OCI-LY7 (cell line): Measurements from ENCODE around the gene MAGOH. TPM values are rescaled to one million over a fixed set of nuclear protein-coding genes. Genes with fewer than 3 reads are reported as not detected.

Source experiments
- total RNA-seq, 2 experiments: library from RNA; depleted of rRNA in 1 of 2; stranded (reverse); fragments of >200 nt in 1 of 2; shearing (Covaris generic) in 1 of 2; gene quantifications; 2 replicates each; pipeline ENCODE4 v1.2.3, GENCODE V29; 2014 to 2022

The MAGOH gene
- total RNA-seq, 2 experiments from 2014 or later, result 87.3 to 98.3 TPM

Other genes starting within 250 kb of the MAGOH start
- not detected in 2 replicates for gene PODN, start 176.3 kb downstream of the MAGOH start, total RNA-seq (2014; rRNA removed; shearing (Covaris generic))
- not detected in 2 replicates for gene PODN, start 176.3 kb downstream of the MAGOH start, total RNA-seq (2022)
- gene SLC1A7, start 95.9 kb downstream of the MAGOH start, total RNA-seq (2014; rRNA removed; shearing (Covaris generic)), result not detected in 2 replicates
- gene SLC1A7, start 95.9 kb downstream of the MAGOH start, total RNA-seq (2022), result not detected in 2 replicates
- gene CPT2, start 41.7 kb downstream of the MAGOH start, total RNA-seq (2014; rRNA removed; shearing (Covaris generic)), result 14.3 and 19.9 TPM in 2 replicates
- gene CPT2, start 41.7 kb downstream of the MAGOH start, total RNA-seq (2022), result 24.7 and 26.6 TPM in 2 replicates
- 51.4 and 67.3 TPM in 2 replicates for gene CZIB, start 17.9 kb downstream of the MAGOH start, total RNA-seq (2014; rRNA removed; shearing (Covaris generic))
- gene CZIB, start 17.9 kb downstream of the MAGOH start, total RNA-seq (2022), result 44.6 and 46.7 TPM in 2 replicates
- 57.5 and 65.6 TPM in 2 replicates for gene LRP8, start 89.6 kb upstream of the MAGOH start, total RNA-seq (2014; rRNA removed; shearing (Covaris generic))
- 67.5 and 70.0 TPM in 2 replicates for gene LRP8, start 89.6 kb upstream of the MAGOH start, total RNA-seq (2022)
- not detected in 2 replicates for gene DMRTB1, start 220.9 kb upstream of the MAGOH start, total RNA-seq (2014; rRNA removed; shearing (Covaris generic))
- gene DMRTB1, start 220.9 kb upstream of the MAGOH start, total RNA-seq (2022), result not detected in 2 replicates